ENCODE measurements around the gene CHPT1.
"Not testable (repeated sequence)": the region's sequence is repeated elsewhere in the genome, so short reads cannot be mapped to it uniquely, and the experiment has no call there.

CHPT1 gene

GRCh38 chr12:101729842-101730241 is 32.4 kb downstream of the CHPT1 start:
- no peak for DNase-seq

- DNase-seq = no peak
Measured at GRCh38 chr12:101732318-101732717, 34.9 kb downstream of the CHPT1 start.

- DNase-seq = no peak
Measured at GRCh38 chr12:101733166-101733565, 35.7 kb downstream of the CHPT1 start.

GRCh38 chr12:101734482-101734881 is 37.0 kb downstream of the CHPT1 start:
- not testable (repeated sequence) for DNase-seq

- DNase-seq = no peak
Measured at GRCh38 chr12:101737476-101737875, 40.0 kb downstream of the CHPT1 start.

GRCh38 chr12:101738920-101739665 is 41.7 kb downstream of the CHPT1 start, which contains the start of gene SYCP3:
SYCP3 (minus strand) TSS chr12:101739462; CDS start chr12:101737935, 1,527 bp downstream.
- no peak for DNase-seq

- no peak for DNase-seq
Measured at GRCh38 chr12:101740566-101740965, 43.1 kb downstream of the CHPT1 start.

- DNase-seq = no peak
Measured at GRCh38 chr12:101740980-101741379, 43.5 kb downstream of the CHPT1 start.

- DNase-seq = no peak
Measured at GRCh38 chr12:101743242-101743641, 45.8 kb downstream of the CHPT1 start.

- DNase-seq = no peak
Measured at GRCh38 chr12:101743724-101744472, 46.5 kb downstream of the CHPT1 start.

GRCh38 chr12:101745481-101745880 is 48.0 kb downstream of the CHPT1 start:
- DNase-seq = no peak

- peak in 1 of 3 experiments; percentile 8 for DNase-seq
Measured at GRCh38 chr12:101746196-101746595, 48.8 kb downstream of the CHPT1 start.

GRCh38 chr12:101746661-101747060 is 49.2 kb downstream of the CHPT1 start:
- no peak for DNase-seq

- no peak for DNase-seq
Measured at GRCh38 chr12:101747697-101748096, 50.3 kb downstream of the CHPT1 start.

GRCh38 chr12:101748907-101749306 is 51.5 kb downstream of the CHPT1 start:
- no peak for DNase-seq

- no peak for DNase-seq
Measured at GRCh38 chr12:101749657-101750056, 52.2 kb downstream of the CHPT1 start.

- no peak for DNase-seq
Measured at GRCh38 chr12:101750152-101750551, 52.7 kb downstream of the CHPT1 start.

GRCh38 chr12:101759396-101760047 is 62.1 kb downstream of the CHPT1 start:
- peak; percentile 16 to 57 (median 45) for DNase-seq

- DNase-seq = no peak
Measured at GRCh38 chr12:101761350-101761749, 63.9 kb downstream of the CHPT1 start.

GRCh38 chr12:101761781-101762180 is 64.3 kb downstream of the CHPT1 start:
- no peak for DNase-seq

- no peak for DNase-seq
Measured at GRCh38 chr12:101763246-101763931, 65.9 kb downstream of the CHPT1 start.

GRCh38 chr12:101764051-101764792 is 66.8 kb downstream of the CHPT1 start:
- DNase-seq = no peak
